CD4-positive, alpha-beta T cell (primary cell): ENCODE results near the gene RARA. TPM values are rescaled to one million over a fixed set of nuclear protein-coding genes. Genes with fewer than 3 reads are reported as not detected.

Source experiments
- ATAC-seq: fragments of 200-7000 bp; cut with Tn5 transposase; one replicate; pipeline ENCODE4 v1.10.0; 2022; ENCODE audit warnings: mild to moderate bottlenecking; ENCODE audit not compliant: poor library complexity
- CTCF ChIA-PET: fragments of 350-600 bp; sonication (Branson Sonifier 250); formaldehyde crosslinking; loops from one replicate; lab custom pipeline; 2021; ENCODE audit warnings: antibody characterized with exemption, inconsistent platforms; lab: Charles Lee
- POLR2A ChIA-PET: fragments of 350-600 bp; sonication (Branson Sonifier 250); formaldehyde crosslinking; loops from one replicate; lab custom pipeline; 2021; ENCODE audit warnings: antibody characterized with exemption, inconsistent platforms; lab: Charles Lee
- DNase-seq, 14 experiments: peaks; one replicate each; pipeline ENCODE4 v3.0.0-alpha.2; 2013 to 2020; ENCODE audit warnings: mixed read lengths in 2 of 14
- H3K27ac ChIP-seq, 2 donors: one replicate each; pipeline versions ENCODE4 v1.5.1 to v1.7.0; 2013; ENCODE audit warnings: low read length in 2 of 2, low read depth in 1 of 2, mild to moderate bottlenecking in 1 of 2
- H3K27me3 ChIP-seq, 2 experiments: 1 replicate in 1 of 2; 2 replicates in 1 of 2; pipeline versions ENCODE4 v1.6.1 to v1.7.0; 2013; ENCODE audit warnings: low read length in 2 of 2, control low read depth in 1 of 2, mild to moderate bottlenecking in 1 of 2, moderate library complexity in 1 of 2; ENCODE audit not compliant: insufficient read depth in 2 of 2, control insufficient read depth in 1 of 2
- H3K36me3 ChIP-seq: one replicate; pipeline ENCODE4 v1.6.1; 2013; ENCODE audit warnings: low read length, control low read depth; ENCODE audit not compliant: insufficient read depth
- H3K4me1 ChIP-seq: one replicate; pipeline ENCODE4 v1.6.1; 2013; ENCODE audit warnings: low read length, control low read depth; ENCODE audit not compliant: insufficient read depth
- H3K4me3 ChIP-seq: one replicate; pipeline ENCODE4 v1.5.1; 2013; ENCODE audit warnings: mild to moderate bottlenecking, low read length, moderate library complexity
- H3K9me3 ChIP-seq, 2 experiments: 1 replicate in 1 of 2; 2 replicates in 1 of 2; pipeline versions ENCODE4 v1.6.1 to v1.7.0; 2013; ENCODE audit warnings: low read length in 2 of 2, mild to moderate bottlenecking in 2 of 2, control low read depth in 1 of 2, moderate library complexity in 1 of 2; ENCODE audit not compliant: control insufficient read depth in 1 of 2, insufficient read depth in 1 of 2
- H3K27ac Mint-ChIP-seq: one replicate; pipeline ENCODE4 v1.8.0; 2020; ENCODE audit warnings: mixed read lengths
- H3K27me3 Mint-ChIP-seq: one replicate; pipeline ENCODE4 v1.8.0; 2021; ENCODE audit warnings: mixed read lengths
- H3K36me3 Mint-ChIP-seq: one replicate; pipeline ENCODE4 v1.8.0; 2021; ENCODE audit warnings: low read depth, mixed read lengths
- H3K4me1 Mint-ChIP-seq: one replicate; pipeline ENCODE4 v1.8.0; 2021; ENCODE audit warnings: low read depth, mixed read lengths
- H3K4me3 Mint-ChIP-seq: one replicate; pipeline ENCODE4 v1.8.0; 2020; ENCODE audit warnings: mild to moderate bottlenecking, mixed read lengths
- H3K9me3 Mint-ChIP-seq: one replicate; pipeline ENCODE4 v1.8.0; 2020; ENCODE audit warnings: mixed read lengths
- CTCF ChIP-seq: fragments of 200-600 bp; IDR thresholded peaks from one replicate; pipeline ENCODE4 v1.8.0; 2022; ENCODE audit warnings: antibody characterized with exemption, mild to moderate bottlenecking
- intact Hi-C, 2 experiments: fragments of 100-400 bp; cut with DNase I in 1 of 2; cut with micrococcal nuclease in 1 of 2; formaldehyde crosslinking; loops; one replicate each; pipeline versions ENCODE4 v1.15.1 to v1.9.0; 2023 to 2025; cut with DNase I, micrococcal nuclease
- total RNA-seq, 174 experiments: library from RNA in 2 of 174; stranded (reverse) in 2 of 174; gene quantifications; one replicate each; pipeline ENCODE4 v1.2.3 and lab custom pipeline; 2021 to 2026

Gene RARA
- total RNA-seq, 2 experiments from 2014 or later, result 114 to 115 TPM

DNA sequence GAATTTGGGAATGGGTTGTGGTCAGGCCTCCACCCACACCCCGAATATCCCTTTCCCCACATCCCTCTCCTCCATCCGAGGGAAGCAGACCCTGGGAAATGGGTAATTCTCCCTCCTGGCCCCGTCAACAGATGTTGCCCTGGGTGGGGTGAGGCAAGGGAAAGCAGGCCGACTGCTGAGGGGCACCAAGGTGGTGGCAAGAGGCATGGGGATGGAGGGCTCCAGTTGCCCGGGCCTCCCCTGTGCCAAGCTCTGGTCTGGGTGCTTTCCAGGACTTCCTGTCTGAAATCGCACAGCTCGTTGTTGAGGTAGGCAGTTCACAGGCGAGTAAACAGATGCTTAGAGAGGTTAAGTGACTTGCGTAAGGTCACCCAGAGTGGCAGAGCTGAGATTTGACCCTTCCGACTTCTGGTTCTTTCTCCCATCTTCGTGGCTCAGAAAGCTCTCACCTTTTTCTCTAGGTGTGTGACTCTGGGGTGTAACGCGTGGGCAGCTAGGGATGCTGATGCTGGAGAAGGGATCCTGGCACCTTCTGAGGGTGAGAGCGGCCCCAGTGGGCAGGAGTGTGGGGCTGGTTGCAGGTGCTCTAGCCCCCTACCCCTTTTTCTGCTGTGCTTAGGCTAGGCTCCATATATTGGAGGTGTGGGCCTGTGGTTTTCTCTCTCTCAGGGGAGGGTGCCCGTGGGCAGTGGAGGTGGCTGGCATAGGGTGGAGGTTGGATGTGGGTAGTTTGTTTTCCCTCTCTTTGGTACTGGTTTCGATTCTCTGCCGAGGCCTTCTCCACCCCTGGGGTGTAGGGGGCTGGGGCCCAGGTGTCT is 17.2 kb downstream of the RARA start:
- Histone ChIP-seq H3K4me3 (peak overlapping the region; percentile 49), H3K27me3 (no peaks in the 10 kb centered on the region), H3K27ac (peak overlapping the region; percentile 92 to 99), H3K9me3 (no peaks in the 10 kb centered on the region), H3K36me3 (peaks cover 8% of the 10 kb centered on the region), H3K4me1 (peaks cover 99% of the 10 kb centered on the region)
- intact Hi-C loops, result no loop called here
- peak overlapping the region; percentile 99 for H3K27ac Mint-ChIP-seq
- peak overlapping the region; percentile 84 for H3K4me3 Mint-ChIP-seq
- POLR2A ChIA-PET, result interaction anchor here (0.7 to 4.7 kb wide), 21 partner anchors 7 to 346 kb away, joined by 3 to 30 read pairs (median 6); partner anchors contain the start of genes PSMD3, RARA, TOP2A and WIPF2
- DNase-seq, result peak; percentile 44 to 90 (median 58)
- peaks cover 96% of the 10 kb centered on the region for H3K4me1 Mint-ChIP-seq
- CTCF ChIA-PET, result interaction anchor here (0.9 to 4.4 kb wide), 7 partner anchors 8 to 37 kb away, joined by 3 to 30 read pairs (median 5); no protein-coding TSS in a partner anchor
- TF ChIP-seq CTCF, result no peak
- ATAC-seq, result peak; percentile 24
- H3K9me3 Mint-ChIP-seq, result no peaks in the 10 kb centered on the region
- H3K27me3 Mint-ChIP-seq, result no peaks in the 10 kb centered on the region
- H3K36me3 Mint-ChIP-seq, result peaks cover 38% of the 10 kb centered on the region

GRCh38 chr17:40326832-40327199 is 17.8 kb downstream of the RARA start:
- ATAC-seq (no peak), DNase-seq (no peak)
- intact Hi-C loops, result no loop called here
- CTCF ChIA-PET, result interaction anchor here (1.0 to 3.9 kb wide), 5 partner anchors 9 to 213 kb away, joined by 3 to 30 read pairs (median 3); no protein-coding TSS in a partner anchor
- POLR2A ChIA-PET, result interaction anchor here (0.6 to 4.7 kb wide), 20 partner anchors 8 to 346 kb away, joined by 3 to 30 read pairs (median 6); partner anchors contain the start of genes PSMD3, RARA and WIPF2
- H3K4me3 ChIP-seq, result peak overlapping the region; percentile 49
- H3K27me3 ChIP-seq, result no peaks in the 10 kb centered on the region
- Mint-ChIP-seq H3K27ac (peak overlapping the region; percentile 99), H3K4me3 (peak overlapping the region; percentile 84), H3K4me1 (peaks cover 96% of the 10 kb centered on the region), H3K9me3 (no peaks in the 10 kb centered on the region), H3K36me3 (peaks cover 41% of the 10 kb centered on the region), H3K27me3 (no peaks in the 10 kb centered on the region)
- H3K4me1 ChIP-seq, result peaks cover 99% of the 10 kb centered on the region
- H3K9me3 ChIP-seq, result no peaks in the 10 kb centered on the region
- TF ChIP-seq CTCF, result no peak
- H3K27ac ChIP-seq, result peak overlapping the region; percentile 92 to 99
- H3K36me3 ChIP-seq, result peaks cover 14% of the 10 kb centered on the region

- H3K4me1 Mint-ChIP-seq, result peaks cover 93% of the 10 kb centered on the region
- ChIA-PET CTCF (interaction anchor here (1.0 to 3.9 kb wide), 7 partner anchors 9 to 213 kb away, joined by 3 to 30 read pairs (median 3); no protein-coding TSS in a partner anchor), POLR2A (interaction anchor here (0.6 to 4.7 kb wide), 16 partner anchors 8 to 215 kb away, joined by 3 to 30 read pairs (median 8); partner anchors contain the start of gene RARA)
- DNase-seq, result peak in 2 of 14 experiments; percentile 20 to 41
- H3K36me3 Mint-ChIP-seq, result peaks cover 38% of the 10 kb centered on the region
- peaks cover 19% of the 10 kb centered on the region for H3K36me3 ChIP-seq
- no peaks in the 10 kb centered on the region for H3K27me3 ChIP-seq
- no peaks in the 10 kb centered on the region for H3K9me3 ChIP-seq
- intact Hi-C loops, result no loop called here
- H3K9me3 Mint-ChIP-seq, result no peaks in the 10 kb centered on the region
- H3K27ac Mint-ChIP-seq, result peak overlapping the region; percentile 99
- no peak for ATAC-seq
- peak overlapping the region; percentile 49 for H3K4me3 ChIP-seq
- TF ChIP-seq CTCF, result no peak
- H3K27me3 Mint-ChIP-seq, result no peaks in the 10 kb centered on the region
- H3K27ac ChIP-seq, result peak overlapping the region; percentile 92 to 99
- H3K4me3 Mint-ChIP-seq, result peak overlapping the region; percentile 84
- H3K4me1 ChIP-seq, result peaks cover 99% of the 10 kb centered on the region
Measured at GRCh38 chr17:40327244-40327729, 18.3 kb downstream of the RARA start.
